Type B pancreatic cell (in vitro differentiated cells): ENCODE data around the gene CASTOR2. TPM values are rescaled to one million over a fixed set of nuclear protein-coding genes. Genes with fewer than 3 reads are reported as not detected.
"Not testable (repeated sequence)": the region's sequence is repeated elsewhere in the genome, so short reads cannot be mapped to it uniquely, and the experiment has no call there.

Source experiments
- DNase-seq: peaks from one replicate; pipeline ENCODE4 v3.0.0; 2021; ENCODE audit warnings: mixed read lengths; ENCODE audit not compliant: unreplicated experiment; ENCODE audit errors: extremely low spot score
- H3K27ac Mint-ChIP-seq: 2 replicates; pipeline ENCODE4 v1.8.0; 2021; ENCODE audit warnings: mild to moderate bottlenecking, mixed read lengths
- H3K27me3 Mint-ChIP-seq: 2 replicates; pipeline ENCODE4 v1.8.0; 2021; ENCODE audit warnings: mixed read lengths
- H3K36me3 Mint-ChIP-seq: 2 replicates; pipeline ENCODE4 v1.8.0; 2021; ENCODE audit warnings: mixed read lengths
- H3K4me1 Mint-ChIP-seq: one replicate; pipeline ENCODE4 v1.8.0; 2021; ENCODE audit warnings: mixed read lengths; ENCODE audit not compliant: unreplicated experiment
- H3K4me3 Mint-ChIP-seq: 2 replicates; pipeline ENCODE4 v1.8.0; 2021; ENCODE audit warnings: mild to moderate bottlenecking, mixed read lengths
- H3K9me3 Mint-ChIP-seq: 2 replicates; pipeline ENCODE4 v1.8.0; 2021; ENCODE audit warnings: mixed read lengths
- total RNA-seq: library from RNA; stranded (reverse); gene quantifications from 2 replicates; pipeline ENCODE4 v1.2.1, GENCODE V29; 2021; ENCODE audit warnings: low replicate concordance
- TF ChIP-seq, protein P1 (sequence below): fragments of 200-600 bp; sonication (generic); conservative IDR thresholded peaks from 2 replicates; pipeline ENCODE4 v1.5.0; 2021; ENCODE audit warnings: antibody characterized with exemption, mild to moderate bottlenecking

The CASTOR2 gene
- total RNA-seq, 1 donor from 2014 or later = 42.8 TPM

DNA sequence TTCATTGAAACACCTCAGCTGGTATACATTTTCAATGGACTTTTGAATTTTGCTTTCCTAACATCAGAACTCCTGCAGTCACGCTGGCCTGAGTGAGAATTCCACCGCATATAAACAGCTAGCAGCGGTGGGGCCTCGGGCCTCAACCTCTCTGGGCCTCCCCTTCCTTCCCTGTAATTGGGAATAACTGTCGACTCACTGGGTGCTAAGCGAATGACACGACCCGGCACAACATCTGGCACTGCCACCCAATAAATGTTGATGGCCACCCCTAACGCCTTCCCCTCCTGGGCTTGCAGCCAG is 108.4 kb downstream of the CASTOR2 start:
- Mint-ChIP-seq H3K9me3 (no peaks in the 10 kb centered on the region), H3K4me1 (peaks cover 5% of the 10 kb centered on the region)
- DNase-seq = no peak

DNA sequence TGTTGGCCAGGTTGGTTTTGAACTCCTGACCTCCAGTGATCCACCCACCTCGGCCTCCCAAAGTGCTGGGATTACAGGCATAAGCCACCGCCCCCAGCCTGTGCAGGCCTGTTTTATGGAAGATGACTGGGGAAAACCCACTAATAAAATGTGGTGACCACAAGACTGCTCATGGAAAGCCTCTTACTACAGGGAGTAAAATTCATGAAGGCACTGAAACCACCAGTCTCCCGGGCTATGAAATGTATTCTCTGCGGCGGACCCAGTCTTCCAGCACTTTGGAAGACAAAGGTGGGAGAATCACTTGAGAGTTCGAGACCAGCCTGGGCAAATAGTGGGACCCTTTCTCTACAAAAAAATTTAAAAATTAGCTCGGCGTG is 109.7 kb downstream of the CASTOR2 start:
- peak overlapping the region; percentile 93 for H3K27ac Mint-ChIP-seq
- peak overlapping the region; percentile 98 for H3K4me3 Mint-ChIP-seq
- DNase-seq, H3K27me3 Mint-ChIP-seq, H3K36me3 Mint-ChIP-seq, H3K9me3 Mint-ChIP-seq, H3K4me1 Mint-ChIP-seq: not testable (repeated sequence)

More for the DNA sequence above, 108.4 kb downstream of the CASTOR2 start:
- H3K4me3 Mint-ChIP-seq = peak overlapping the region; percentile 98
- H3K27me3 Mint-ChIP-seq = no peaks in the 10 kb centered on the region
- TF ChIP-seq, protein P1, sequence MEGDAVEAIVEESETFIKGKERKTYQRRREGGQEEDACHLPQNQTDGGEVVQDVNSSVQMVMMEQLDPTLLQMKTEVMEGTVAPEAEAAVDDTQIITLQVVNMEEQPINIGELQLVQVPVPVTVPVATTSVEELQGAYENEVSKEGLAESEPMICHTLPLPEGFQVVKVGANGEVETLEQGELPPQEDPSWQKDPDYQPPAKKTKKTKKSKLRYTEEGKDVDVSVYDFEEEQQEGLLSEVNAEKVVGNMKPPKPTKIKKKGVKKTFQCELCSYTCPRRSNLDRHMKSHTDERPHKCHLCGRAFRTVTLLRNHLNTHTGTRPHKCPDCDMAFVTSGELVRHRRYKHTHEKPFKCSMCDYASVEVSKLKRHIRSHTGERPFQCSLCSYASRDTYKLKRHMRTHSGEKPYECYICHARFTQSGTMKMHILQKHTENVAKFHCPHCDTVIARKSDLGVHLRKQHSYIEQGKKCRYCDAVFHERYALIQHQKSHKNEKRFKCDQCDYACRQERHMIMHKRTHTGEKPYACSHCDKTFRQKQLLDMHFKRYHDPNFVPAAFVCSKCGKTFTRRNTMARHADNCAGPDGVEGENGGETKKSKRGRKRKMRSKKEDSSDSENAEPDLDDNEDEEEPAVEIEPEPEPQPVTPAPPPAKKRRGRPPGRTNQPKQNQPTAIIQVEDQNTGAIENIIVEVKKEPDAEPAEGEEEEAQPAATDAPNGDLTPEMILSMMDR = no peak
- H3K27ac Mint-ChIP-seq = peak overlapping the region; percentile 93
- H3K36me3 Mint-ChIP-seq = no peaks in the 10 kb centered on the region

Other genes with a start within 250 kb of the CASTOR2 start
- gene NCF1, start 190.7 kb upstream of the CASTOR2 start, total RNA-seq = not detected in 2 replicates
- gene GTF2IRD2, start 113.1 kb upstream of the CASTOR2 start, total RNA-seq = 18.6 and 20.6 TPM in 2 replicates
- gene RCC1L, start 109.1 kb downstream of the CASTOR2 start, total RNA-seq = 40.4 and 48.7 TPM in 2 replicates
- gene GTF2IRD2B, start 127.9 kb downstream of the CASTOR2 start, total RNA-seq = 43.3 and 45.9 TPM in 2 replicates